Liver (tissue), 3 donors: ENCODE data around the gene CD244.

Experiments used
- CTCF ChIP-seq: fragments of 150-350 bp; IDR thresholded peaks from 2 replicates; pipeline ENCODE4 v1.5.1; 2017; ENCODE audit warnings: improper control_type of control experiment, low read depth, low read length; ENCODE audit not compliant: missing input control
- FOXA1 ChIP-seq: IDR thresholded peaks from 2 replicates; pipeline ENCODE4 v1.6.1; 2016; ENCODE audit warnings: antibody characterized with exemption
- MAX ChIP-seq: IDR thresholded peaks from 2 replicates; pipeline ENCODE4 v1.6.1; 2016; ENCODE audit warnings: antibody characterized with exemption
- RAD21 ChIP-seq, 2 donors: IDR thresholded peaks; 2 replicates each; pipeline ENCODE4 v1.6.1; 2016; ENCODE audit warnings: antibody characterized with exemption in 2 of 2, mild to moderate bottlenecking in 2 of 2
- REST ChIP-seq: IDR thresholded peaks from 2 replicates; pipeline ENCODE4 v1.6.1; 2016; ENCODE audit warnings: antibody characterized with exemption, mild to moderate bottlenecking
- SP1 ChIP-seq: IDR thresholded peaks from 2 replicates; pipeline ENCODE4 v1.6.1; 2018; ENCODE audit warnings: antibody characterized with exemption, mild to moderate bottlenecking
- donor health status: healthy.
- donor health status: healthy.

- TF ChIP-seq CTCF (no peak), RAD21 (IDR thresholded peaks at IDR 0.05) (no peak), REST (no peak), MAX (no peak), FOXA1 (no peak), SP1 (no peak)
Measured at GRCh38 chr1:160904783-160905616, 42.3 kb upstream of the CD244 start.
